A673 (cell line): ENCODE measurements around the gene SVIL.

ENCODE experiments used
- EZH2 ChIP-seq: fragments of 200-600 bp; sonication (generic); IDR thresholded peaks from 2 replicates; pipeline ENCODE4 v1.6.1; 2017; ENCODE audit warnings: borderline replicate concordance, low read depth, mild to moderate bottlenecking, mixed read lengths, antibody characterized with exemption, low read length; ENCODE audit not compliant: poor library complexity, severe bottlenecking
- TF ChIP-seq, protein P1 (sequence below): fragments of 300-800, 200-600 bp; sonication (generic); conservative IDR thresholded peaks from 2 replicates; pipeline ENCODE4 v1.5.1; 2017; ENCODE audit warnings: low read depth, mild to moderate bottlenecking, antibody characterized with exemption, low read length, moderate library complexity, mixed read lengths

- TF ChIP-seq EZH2 = no peak
- TF ChIP-seq, protein P1, sequence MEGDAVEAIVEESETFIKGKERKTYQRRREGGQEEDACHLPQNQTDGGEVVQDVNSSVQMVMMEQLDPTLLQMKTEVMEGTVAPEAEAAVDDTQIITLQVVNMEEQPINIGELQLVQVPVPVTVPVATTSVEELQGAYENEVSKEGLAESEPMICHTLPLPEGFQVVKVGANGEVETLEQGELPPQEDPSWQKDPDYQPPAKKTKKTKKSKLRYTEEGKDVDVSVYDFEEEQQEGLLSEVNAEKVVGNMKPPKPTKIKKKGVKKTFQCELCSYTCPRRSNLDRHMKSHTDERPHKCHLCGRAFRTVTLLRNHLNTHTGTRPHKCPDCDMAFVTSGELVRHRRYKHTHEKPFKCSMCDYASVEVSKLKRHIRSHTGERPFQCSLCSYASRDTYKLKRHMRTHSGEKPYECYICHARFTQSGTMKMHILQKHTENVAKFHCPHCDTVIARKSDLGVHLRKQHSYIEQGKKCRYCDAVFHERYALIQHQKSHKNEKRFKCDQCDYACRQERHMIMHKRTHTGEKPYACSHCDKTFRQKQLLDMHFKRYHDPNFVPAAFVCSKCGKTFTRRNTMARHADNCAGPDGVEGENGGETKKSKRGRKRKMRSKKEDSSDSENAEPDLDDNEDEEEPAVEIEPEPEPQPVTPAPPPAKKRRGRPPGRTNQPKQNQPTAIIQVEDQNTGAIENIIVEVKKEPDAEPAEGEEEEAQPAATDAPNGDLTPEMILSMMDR = no peak
Observed at GRCh38 chr10:29646960-29647461, 12.2 kb upstream of the SVIL start.
